Measurements from ENCODE around the gene C3orf20.

- TF ChIP-seq FOXM1 (IDR thresholded peaks at IDR 0.05; ENCODE audit: borderline replicate concordance) (no peak), ZNF384 (IDR thresholded peaks at IDR 0.05) (no peak), BHLHE40 (IDR thresholded peaks at IDR 0.05; ENCODE audit: borderline replicate concordance) (no peak), SUZ12 (IDR thresholded peaks at IDR 0.05) (no peak), SP1 (IDR thresholded peaks at IDR 0.05) (no peak), FOXA1 (IDR thresholded peaks at IDR 0.05) (no peak), TARDBP (IDR thresholded peaks at IDR 0.05) (no peak), HDGF (IDR thresholded peaks at IDR 0.05; ENCODE audit: borderline replicate concordance) (no peak)
Observed at GRCh38 chr3:14820156-14820555, 145.2 kb downstream of the C3orf20 start.
